ENCODE measurements around the gene PDCD2L.
"Not testable (repeated sequence)": the region's sequence is repeated elsewhere in the genome, so short reads cannot be mapped to it uniquely, and the experiment has no call there.

The PDCD2L gene

DNA sequence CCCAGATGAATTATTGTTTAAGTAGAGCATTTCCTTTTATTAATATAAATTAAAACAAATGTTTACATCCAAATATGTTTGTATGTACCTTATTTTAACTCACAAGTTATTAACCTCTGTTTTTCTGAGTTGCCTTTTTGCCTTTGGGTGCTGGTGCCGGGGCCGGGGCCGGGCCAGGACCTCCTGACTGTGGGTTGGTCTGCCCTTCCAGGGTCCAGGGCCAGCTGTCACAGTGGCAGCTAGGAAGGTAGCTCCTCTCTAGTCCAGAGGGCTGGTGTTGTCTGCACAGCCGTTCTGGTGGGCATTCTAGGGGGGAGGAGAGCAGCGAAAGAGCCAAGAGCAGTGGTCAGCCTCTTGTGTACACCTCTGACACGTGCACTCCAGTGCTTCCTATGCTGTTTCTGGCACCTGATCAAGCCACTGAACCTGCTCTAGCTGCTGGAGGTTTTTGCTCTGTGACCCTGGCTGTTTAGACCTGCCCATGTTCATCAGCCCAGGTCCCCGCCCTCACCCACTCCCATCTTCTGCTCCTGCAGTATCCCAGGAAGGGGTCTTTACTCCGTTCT is 22.0 kb downstream of the PDCD2L start:
- no peak for DNase-seq

DNA sequence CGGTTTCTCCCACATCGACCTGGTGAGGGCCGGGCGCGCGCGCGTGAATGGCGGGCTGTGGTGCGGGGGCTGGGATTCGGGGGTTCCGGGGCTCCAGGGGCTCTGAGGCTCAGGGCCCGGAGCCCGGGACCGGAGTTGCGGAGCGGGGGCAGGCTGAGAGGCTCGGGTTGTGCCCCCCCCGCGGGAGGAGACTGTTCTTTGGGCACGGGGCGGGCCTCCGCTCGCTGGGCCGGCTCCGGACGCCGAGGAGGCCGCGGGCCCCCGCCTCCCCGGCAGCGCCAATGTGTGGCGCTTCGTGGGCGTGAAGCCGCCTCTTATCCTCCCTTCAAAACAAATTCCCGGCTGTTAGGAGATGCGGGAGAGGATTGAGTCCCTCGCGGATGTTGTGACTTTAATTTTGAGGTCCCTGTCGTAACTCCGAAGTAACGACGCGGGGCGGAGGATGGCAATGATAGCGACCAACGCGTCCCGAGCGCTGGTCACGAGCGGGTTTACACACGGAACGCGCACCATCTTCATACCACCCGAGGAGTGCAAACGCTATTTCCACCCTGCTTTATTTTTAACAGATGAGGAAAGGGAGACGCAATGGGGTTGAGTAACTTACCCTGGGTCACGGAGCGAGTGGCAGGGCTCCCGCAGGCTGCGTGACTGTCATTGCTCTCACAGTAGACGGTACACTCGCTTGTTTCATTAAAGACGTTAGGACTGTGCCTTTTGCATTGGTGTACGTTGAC is 24.5 kb downstream of the PDCD2L start:
- DNase-seq: peak; percentile 22

DNA sequence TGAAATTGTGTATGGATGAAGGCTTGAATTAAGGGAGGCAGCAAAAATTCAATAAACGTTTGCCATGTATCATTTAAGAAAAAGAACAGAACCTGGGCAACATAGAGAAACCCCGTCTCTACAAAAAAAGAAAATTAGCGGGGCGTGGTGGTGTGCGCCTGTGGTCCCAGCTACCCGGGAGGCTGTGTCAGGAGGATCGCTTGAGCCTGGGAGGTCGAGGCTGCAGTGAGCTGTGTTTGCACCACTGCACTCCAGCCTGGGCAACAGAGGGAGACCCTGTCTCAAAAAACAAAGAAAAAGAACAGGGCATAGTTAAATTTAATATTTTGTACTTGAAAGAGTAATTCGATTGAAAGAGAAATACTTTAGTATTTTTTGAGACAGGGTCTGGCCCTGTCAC is 25.4 kb downstream of the PDCD2L start:
- DNase-seq: no peak

DNA sequence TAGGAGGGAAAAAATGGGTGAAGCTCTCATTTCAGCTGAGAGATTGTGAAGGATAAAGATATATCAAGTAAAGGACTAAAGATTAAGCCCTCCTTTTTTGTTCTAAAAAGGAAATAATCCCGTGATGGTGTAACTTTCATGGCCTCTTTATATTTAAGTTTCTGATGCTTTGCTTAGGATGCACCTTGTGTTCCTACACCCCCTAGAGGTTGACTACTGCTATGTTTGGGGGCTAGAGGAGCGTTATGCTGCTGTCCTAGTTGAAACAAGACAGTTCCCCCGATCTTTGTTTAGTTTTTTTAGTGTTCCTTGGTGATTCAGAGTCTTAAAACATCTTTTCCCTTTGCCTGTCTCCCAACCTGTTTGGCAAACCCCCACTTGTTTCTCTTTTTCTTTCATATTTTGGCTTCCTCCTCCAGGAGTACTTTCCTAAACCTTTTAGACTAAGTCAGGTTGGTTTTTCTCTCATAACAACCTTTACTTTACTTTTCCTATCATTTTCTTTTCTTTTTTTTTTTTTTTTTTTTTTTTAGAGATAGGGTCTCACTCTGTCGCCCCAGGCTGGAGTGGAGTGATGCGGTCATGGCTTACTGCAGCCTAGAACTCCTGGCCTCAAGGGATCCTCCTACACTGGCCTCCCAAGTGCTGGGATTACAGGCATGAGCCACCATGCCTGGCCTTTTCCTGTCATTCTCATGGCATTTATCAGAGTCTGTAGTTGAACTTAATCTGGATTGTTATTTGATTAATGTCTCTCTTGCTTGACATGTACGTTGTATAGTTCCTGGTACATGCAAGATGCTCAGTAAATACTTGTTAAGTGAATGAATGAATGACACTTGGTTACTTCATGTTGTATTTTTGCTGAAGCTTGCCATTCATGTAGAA is 26.8 kb downstream of the PDCD2L start:
- peak; percentile 5 to 7 for DNase-seq

DNA sequence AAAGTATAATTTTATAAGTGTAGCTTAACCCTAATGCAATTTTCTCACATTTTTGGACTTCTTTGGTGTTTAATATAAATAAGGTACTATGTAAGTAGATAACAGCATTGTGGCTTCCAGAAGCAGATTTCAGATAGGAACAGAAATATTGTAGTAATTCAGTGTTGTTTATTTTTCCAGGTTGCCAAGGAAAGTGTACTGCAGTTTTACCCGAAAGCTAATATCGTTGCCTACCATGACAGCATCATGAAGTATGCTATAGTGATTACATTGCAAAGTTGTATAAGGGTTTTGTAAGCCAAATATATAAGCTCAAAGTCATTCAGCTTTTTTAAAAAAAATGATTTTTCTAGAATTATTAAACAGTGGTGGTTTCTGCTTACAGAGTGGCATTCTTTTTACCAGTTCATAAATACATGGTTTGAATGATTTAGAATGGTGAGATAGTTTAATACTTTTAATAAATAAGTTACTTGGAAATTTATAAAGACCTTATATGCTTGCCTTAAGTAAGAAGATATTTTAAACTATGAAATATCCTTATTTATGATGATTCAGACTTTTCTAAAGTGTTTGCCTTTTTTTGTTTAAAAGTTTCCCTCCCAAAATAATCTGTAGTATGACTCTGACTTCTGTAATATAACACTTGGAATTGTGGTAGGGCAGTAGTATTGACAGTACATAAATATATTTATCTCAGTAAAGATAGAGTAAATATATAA is 27.6 kb downstream of the PDCD2L start:
- DNase-seq: no peak

DNA sequence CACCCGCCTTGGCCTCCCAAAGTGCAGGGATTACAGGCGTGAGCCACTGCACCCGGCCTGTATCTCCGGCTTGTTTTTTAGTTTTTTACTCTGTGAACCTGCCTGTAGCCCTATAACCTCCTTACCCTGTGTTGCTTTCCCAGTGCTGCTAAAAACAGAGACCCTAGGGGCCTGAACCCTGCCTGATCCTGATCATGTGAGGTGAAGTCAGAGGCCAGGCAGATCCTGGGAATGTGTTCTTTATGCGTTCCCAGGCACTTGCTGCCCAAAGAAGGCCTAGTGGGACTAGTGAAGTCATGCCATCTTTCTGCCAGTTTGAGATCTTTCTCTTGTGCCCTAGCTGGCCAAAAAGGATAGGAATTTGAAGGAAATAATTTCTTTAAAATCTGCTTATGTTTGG is 28.6 kb downstream of the PDCD2L start:
- no peak for DNase-seq

DNA sequence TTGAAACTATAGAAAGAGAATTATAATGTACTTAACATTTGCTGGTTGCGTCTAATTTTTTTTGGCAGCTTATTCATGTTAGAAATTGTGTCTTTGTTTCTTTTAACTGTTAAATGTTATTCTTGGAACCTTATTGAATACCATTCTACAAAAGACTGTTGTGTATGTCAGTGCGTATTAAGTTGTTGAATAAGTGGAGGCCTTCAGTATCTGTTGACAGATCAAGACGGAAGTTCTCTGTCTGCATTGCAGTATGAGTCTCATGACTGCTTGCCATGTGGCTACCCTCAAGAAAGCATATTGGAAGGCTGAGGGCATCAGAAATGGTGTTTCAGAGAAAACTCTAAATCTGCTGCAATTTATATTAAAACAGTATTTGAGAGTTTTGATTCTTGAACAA is 32.5 kb downstream of the PDCD2L start:
- DNase-seq: no peak

DNA sequence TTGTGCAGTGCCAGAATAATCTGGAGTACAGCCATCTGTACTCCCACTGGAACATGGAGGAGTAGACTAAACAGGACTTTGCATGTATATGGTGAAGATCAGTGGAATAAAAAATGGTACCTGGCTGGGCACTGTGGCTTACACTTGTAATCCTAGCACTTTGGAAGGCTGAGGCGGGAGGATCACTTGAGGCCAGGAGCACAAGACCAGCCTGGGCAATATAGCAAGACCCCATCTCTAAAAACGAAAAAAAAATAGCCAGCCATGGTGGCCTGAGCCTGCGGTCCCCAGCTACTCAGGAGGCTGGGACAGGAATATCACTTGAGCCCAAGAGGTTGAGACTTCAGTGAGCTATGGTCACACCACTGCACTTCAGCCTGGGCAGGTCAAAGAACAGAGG is 44.0 kb downstream of the PDCD2L start:
- DNase-seq: no peak

DNA sequence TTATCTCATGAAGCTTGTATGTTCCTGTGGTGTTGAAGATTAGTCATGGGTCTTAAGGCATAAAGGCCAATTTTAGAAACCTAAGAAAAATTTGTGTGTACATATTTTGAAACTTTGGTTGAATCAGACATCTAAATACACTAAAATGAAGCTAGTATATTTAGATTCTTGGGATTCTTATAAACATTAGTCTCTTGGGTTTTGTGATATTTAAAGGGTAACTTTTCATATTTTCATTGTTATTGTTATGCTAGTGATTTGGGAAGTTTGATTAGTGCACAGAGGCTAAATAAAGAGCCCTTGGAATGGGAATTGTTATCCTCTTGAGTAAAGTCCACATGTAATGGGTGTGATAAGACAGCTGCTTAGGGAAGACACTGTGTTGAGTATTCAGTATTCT is 48.5 kb downstream of the PDCD2L start:
- DNase-seq: no peak

DNA sequence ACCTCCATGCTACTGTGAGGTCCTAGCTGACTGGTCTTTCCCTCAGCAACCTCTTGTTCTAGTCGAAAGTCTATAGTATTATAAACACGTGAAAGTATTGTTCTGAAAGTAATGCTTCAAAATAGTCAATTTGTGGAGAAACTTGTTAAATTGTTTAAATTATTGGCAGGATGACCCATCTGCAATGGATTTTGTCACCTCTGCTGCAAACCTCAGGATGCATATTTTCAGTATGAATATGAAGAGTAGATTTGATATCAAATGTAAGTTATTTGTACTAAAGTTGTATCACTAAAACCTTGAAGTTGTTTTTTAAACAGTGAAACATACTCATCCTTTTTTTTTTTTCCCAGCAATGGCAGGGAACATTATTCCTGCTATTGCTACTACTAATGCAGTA is 49.9 kb downstream of the PDCD2L start:
- DNase-seq: no peak

DNA sequence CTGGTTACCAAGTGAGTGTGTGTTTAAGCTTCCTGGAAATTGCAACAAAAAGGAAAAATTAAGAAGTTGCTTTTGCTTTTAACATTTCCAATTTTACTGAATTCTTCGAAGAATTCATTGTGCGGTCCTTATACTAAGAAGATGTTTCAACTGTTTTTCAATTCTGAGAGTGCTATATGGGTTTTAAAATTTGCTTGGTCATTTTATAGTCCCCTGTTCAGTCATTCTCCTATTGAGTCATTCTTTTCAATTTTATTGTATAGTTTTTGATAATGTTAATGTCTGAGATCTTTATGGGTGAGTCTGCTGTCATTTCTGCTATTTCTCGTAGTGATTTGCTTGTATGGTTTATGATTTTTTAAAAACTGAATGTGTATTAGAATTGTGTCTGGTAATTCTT is 50.5 kb downstream of the PDCD2L start:
- no peak for DNase-seq

DNA sequence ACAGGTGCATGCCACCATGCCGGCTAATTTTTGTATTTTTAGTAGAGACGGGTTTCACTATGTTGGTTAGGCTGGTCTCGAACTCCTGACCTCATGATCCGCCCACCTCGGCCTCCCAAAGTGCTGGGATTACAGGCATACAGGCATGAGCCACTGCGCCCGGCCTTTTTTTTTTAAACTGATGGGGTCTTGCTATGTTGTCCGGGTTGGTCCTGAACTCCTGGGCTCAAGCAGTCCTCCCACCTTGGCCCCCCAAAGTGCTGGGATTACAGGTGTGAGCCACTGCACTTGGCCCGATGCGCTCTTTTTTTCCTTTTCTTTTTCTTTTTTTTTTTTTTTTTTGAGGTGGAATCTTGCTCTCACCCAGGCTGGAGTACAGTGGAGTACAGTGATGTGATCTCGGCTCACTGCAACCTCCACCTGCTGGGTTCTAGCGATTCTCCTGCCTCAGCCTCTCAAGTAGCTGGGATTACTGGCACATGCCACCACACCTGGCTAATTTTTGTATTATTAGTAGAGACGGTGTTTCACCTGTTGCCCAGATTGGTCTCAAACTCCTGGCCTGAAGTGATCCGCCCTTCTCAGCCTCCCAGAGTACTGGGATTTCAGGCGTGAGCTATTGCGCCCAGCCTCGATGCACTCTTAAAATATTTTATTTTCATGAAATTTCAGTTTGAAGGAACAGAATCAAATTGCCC is 51.7 kb downstream of the PDCD2L start:
- not testable (repeated sequence) for DNase-seq

DNA sequence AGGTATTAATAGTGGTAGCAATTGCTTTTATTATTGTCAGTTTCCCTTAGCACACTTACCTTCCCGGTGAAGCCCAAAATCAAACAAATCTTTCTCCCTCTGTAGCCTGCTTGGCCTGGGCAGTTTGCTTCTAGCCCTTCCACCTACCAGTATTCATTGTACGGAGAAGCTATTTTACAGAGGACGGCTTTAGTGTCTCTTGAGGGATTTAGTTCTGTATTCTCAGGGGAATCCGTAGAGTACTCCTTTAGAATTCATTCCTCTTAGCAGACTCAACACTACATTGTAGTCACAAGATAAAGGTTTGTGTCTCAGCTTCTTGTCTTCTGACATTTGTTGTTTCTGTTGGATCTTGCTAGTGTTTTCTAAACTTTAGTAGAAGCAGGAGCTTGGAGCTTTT is 53.2 kb downstream of the PDCD2L start:
- no peak for DNase-seq

DNA sequence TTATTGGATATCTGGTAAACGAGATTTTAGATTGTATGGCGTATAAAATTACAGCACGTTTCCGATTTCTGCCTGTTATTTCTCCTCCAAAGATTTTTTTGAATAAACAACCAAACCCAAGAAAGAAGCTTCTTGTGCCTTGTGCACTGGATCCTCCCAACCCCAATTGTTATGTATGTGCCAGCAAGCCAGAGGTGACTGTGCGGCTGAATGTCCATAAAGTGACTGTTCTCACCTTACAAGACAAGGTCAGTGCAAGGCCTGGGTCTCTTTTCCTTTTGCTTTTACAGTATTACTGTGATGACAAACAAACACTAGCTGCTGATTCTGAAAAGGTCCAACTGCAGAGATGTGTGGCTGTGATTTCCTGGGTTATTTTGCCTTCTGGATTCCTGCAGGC is 54.5 kb downstream of the PDCD2L start:
- no peak for DNase-seq

DNA sequence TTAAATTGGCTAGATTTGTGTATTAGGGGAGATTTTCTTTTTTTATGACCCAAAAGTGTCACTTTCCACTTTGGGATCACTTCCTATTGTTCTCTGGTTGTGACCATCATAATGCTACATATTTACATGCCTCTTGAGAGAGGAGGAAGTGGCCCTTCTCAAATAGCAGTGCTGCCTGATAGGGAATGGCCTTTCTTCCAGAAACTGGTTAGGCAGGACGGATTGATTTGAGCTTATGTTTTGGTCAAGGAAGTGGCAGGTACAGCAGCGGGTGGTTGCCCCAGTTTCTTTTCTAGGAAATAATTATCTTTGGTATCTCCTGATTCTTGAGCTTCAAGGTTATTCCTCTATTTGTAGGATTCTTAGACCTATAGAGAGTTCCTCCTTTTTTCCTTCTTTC is 55.4 kb downstream of the PDCD2L start:
- no peak for DNase-seq

DNA sequence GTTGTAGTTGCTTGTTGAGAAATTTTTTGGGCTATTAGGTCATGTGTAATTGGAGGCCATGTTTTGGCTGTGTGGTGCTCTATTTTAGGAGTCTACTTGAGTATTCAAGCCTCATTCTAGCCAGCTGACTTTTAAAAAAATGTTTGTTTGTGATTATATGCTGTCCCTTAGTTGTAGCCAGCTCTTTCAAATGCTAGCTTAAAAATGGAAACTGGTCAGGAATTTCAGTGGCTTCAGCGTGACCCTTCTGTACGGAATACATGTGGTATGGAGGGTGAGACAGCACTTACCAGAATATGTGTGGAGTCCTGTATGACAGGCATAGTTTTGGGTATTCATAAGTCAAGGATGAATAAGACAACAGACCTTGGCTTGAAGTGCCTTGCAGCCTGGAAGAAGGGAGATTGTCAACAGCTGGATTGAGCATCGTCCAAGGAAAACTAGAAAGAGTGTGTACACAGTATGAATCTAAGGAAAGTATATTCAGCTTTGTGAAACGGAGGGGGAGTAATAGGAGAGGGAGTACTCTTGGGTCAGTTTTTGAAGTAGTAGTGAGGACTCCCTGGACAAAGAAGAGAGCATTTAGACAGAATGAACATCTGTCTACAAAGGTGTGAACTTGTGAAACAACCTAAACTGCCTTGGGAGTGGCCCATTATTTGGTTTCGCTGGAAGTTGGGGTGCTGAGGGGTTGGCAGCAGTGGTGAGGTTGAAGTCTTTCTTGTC is 57.3 kb downstream of the PDCD2L start:
- no peak for DNase-seq

DNA sequence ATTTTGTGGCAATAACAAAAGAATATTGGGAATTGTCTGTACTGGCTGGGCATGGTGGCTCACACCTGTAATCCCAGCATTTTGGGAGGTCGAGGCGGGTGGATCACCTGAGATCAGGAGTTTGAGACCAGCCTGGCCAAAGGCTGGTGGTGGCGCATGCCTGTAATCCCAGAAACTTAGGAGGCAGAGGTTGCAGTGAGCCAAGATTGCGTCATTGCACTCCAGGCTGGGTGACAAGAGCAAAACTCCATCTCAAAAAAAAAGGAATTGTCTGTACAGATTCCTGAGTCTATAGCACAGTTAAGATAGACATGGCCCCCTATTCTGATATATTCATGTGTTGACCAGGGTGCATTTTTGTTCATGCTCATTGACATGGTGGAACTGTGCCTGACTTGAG is 60.6 kb downstream of the PDCD2L start:
- not testable (repeated sequence) for DNase-seq

DNA sequence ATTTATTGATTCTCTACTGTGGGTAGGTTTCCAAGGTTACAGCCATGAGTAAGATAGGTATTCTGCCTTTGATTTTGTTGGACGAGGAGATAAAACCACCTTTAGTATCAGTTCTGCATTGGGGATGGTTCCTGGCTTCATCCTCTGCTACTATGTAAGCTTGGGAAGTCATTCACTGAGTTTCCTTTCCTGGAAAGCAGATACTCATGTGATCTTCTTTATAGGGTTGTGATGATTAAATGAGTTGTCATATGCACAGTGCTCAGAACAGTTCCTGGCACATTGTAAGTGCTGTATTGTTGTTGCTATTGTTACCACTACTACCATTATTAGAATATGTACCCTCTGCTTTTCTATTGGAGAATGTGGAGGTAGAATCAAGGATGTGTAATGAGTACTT is 64.2 kb downstream of the PDCD2L start:
- no peak for DNase-seq

DNA sequence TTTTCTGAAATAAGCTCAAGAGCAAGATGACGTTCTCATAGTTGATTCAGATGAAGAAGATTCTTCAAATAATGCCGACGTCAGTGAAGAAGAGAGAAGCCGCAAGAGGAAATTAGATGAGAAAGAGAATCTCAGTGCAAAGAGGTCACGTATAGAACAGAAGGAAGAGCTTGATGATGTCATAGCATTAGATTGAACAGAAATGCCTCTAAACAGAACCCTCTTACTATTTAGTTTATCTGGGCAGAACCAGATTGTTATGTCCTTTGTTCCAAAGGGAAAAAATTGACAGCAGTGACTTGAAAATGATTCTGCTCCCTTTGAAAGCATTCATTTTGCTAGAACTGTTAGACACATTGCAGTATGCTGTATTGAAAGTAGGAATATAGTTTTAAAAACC is 64.8 kb downstream of the PDCD2L start:
- DNase-seq: not testable (repeated sequence)

DNA sequence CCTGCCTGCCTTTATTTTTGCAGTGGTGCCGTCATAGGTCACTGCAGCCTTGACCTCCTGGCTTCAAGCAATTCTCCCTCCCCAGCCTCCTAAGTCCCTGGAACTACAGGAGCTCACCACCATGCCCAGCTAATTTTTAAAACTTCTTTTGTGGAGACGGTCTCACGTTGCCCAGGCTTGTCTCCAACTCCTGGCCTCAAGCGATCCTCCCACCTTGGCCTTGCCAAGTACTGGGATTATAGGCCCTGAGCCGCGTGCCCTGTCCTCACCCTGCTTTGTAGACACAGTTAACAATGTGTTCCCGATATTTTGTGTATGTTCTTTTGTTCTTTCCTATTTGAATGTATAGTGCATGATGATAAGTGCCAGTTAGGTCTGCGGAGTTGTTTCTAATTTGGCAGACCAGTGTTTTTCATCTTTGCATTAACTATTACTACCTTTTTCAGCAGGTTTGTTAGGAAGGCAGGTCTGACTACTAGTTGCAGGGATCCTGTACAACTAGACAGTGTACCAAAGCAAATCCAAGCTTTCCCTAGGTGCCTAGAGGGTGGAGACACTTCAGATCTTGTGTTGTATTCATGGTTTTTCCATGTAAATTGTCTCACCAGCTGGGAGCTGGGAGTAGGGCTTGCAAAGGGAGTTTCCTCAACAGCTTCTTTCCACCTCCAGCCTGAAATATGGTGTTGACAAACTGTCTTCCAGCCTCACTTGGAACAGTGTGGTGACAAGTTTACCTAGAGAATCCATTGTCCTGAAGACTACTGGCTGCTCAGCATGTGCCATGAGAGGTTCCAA is 67.9 kb downstream of the PDCD2L start:
- no peak for DNase-seq

Measured in stimulated activated CD4-positive, alpha-beta T cell treated with anti-CD3 and anti-CD28 coated beads, Interleukin-2, amount 100 ng/mL, for 48 hours (primary cell).